ENCODE measurements around the gene CCDC126.

The CCDC126 gene

DNA sequence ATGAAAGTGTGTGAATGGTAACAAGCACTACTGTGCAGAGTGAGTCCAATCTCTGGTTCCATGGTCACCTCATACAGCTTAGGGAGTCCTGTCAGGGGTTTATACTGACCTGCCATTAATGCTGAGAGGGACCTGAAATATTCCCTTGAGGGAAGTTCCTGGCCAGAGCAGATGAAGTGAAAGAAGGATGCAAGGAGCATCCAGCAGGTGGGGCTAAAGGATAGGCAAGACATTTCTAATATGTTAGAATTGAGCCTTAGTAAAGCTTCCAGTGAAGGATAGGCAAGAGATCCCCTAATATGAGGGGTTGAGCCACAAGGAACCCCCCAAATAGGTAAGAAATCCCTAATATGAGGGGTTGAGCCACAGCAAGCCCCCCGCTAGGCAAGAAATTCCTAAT, 57.3 kb downstream of the CCDC126 start:
- DNase-seq (ENCODE audit: extremely low spot score), result no peak
- no peak for TF ChIP-seq CTCF (IDR thresholded peaks at IDR 0.05; ENCODE audit: control extremely low read depth, extremely low read depth, low read depth, missing control alignments)
- CTCF ChIA-PET, result no interaction called here
- POLR2A ChIA-PET, result no interaction called here

DNA sequence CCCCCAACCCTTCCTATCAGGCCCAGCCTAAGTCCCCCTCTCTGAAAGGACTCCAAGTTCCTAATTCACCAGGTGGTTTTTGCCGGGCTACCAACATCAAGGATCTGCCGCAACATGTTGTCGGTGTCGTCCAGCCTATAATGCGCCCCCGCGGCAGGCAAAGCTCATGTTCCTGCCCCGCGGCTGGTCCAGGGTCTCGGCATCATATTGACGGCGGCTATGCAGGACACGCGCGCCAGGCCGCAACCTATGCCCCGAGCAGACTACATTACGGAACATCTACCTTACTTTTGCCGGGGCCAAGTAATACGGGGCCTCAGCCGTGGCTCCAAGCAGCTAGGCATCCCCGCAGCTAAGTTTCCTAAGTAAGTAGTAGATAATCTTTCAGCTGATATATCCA, 58.3 kb downstream of the CCDC126 start:
- POLR2A ChIA-PET, result no interaction called here
- CTCF ChIA-PET, result no interaction called here
- TF ChIP-seq CTCF (IDR thresholded peaks at IDR 0.05; ENCODE audit: control extremely low read depth, extremely low read depth, low read depth, missing control alignments), result no peak
- DNase-seq (ENCODE audit: extremely low spot score), result no peak

- DNase-seq (ENCODE audit: extremely low spot score), result no peak
- CTCF ChIA-PET, result interaction anchor here (1.4 to 1.6 kb wide), 2 partner anchors 12 to 64 kb away, joined by 4 read pairs; no protein-coding TSS in a partner anchor
- POLR2A ChIA-PET, result no interaction called here
- no peak for TF ChIP-seq CTCF (IDR thresholded peaks at IDR 0.05; ENCODE audit: control extremely low read depth, extremely low read depth, low read depth, missing control alignments)
These were observed 61.7 kb downstream of the CCDC126 start for GRCh38 chr7:23658831-23659427.

DNA sequence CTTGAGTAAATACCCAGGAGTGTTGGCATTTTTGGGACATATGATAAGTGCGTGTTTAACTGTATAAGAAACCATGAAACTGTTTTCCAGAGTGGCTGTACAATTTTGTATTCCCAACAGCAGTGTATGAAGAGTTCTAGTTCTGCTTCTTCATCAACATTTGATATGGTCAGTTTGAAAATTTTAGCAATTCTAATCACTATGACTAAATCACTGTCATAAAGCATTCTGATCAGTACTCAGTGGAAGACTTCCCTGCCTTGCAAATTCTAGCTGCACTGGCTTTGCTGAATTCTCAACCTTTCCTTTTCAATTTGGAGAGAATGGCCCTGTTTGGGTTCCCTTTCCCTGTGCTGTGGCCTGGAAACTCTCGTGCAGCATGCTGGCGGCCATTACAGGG, 64.2 kb downstream of the CCDC126 start:
- no peak for DNase-seq (ENCODE audit: extremely low spot score)
- no peak for TF ChIP-seq CTCF (IDR thresholded peaks at IDR 0.05; ENCODE audit: control extremely low read depth, extremely low read depth, low read depth, missing control alignments)
- CTCF ChIA-PET, result interaction anchor here (1.4 kb wide), 1 partner anchor 23 kb away, joined by 3 read pairs; no protein-coding TSS in a partner anchor
- POLR2A ChIA-PET, result no interaction called here

DNA sequence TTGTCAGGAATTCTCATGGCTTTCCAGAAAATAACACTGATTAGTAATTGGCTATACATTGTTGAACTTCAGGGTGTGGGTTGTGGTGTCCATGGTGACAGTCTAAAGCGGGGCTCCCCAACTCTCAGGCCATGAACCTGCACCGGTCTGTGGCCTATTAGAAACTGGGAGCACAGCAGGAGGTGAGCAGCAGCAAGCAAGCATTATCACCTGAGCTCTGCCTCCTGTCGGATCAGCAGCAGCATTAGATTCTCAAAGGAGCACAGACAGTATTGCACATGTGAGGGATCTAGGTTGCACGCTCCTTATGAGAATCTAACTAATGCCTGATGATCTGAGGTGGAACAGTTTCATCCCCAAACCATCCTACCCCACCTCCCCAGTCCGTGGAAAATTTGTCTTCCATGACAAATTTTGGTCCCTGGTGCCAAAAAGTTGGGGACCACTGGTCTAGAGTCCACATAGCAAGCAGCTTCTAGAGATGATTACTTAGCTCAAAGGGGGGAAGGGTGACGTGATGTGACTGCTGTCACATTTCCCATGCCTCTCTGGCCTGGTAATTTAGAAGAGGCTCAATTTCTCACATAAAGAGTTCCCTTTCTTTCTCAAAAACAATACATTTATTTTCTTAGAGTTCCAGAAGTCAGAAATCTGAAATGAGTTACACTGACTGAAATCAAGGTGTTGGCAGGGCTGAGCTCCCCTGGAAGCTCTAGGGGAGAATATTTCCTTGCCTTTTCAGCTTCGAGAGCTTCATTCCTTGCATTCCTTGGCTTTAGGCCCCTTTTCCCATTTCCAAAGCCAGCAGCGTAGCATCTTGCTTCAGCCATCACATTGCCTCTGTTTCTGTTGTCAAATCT, 65.2 kb downstream of the CCDC126 start:
- no peak for TF ChIP-seq CTCF (IDR thresholded peaks at IDR 0.05; ENCODE audit: control extremely low read depth, extremely low read depth, low read depth, missing control alignments)
- ChIA-PET POLR2A (no interaction called here), CTCF (interaction anchor here (1.0 kb wide), 1 partner anchor 20 kb away, joined by 3 read pairs; no protein-coding TSS in a partner anchor)
- no peak for DNase-seq (ENCODE audit: extremely low spot score)

- ChIA-PET CTCF (interaction anchor here (1.0 kb wide), 1 partner anchor 19 kb away, joined by 3 read pairs; no protein-coding TSS in a partner anchor), POLR2A (no interaction called here)
- no peak for TF ChIP-seq CTCF (IDR thresholded peaks at IDR 0.05; ENCODE audit: control extremely low read depth, extremely low read depth, low read depth, missing control alignments)
- no peak for DNase-seq (ENCODE audit: extremely low spot score)
These were observed 65.8 kb downstream of the CCDC126 start for GRCh38 chr7:23662984-23663313.
